Breast epithelium (tissue), 4 donors: ENCODE measurements around the gene TMEM232. TPM values are rescaled to one million over a fixed set of nuclear protein-coding genes. Genes with fewer than 3 reads are reported as not detected.

Source experiments
- DNase-seq, 2 donors: peaks; one replicate each; pipeline ENCODE4 v3.0.0-alpha.2; 2019; ENCODE audit warnings: low spot score in 2 of 2
- H3K27ac ChIP-seq, 2 donors: fragments of 200-600 bp; sonication (generic) in 1 of 2; one replicate each; pipeline ENCODE4 v1.5.1; 2016 to 2019; ENCODE audit warnings: mild to moderate bottlenecking in 1 of 2
- H3K27me3 ChIP-seq, 2 donors: fragments of 200-600 bp; sonication (generic) in 1 of 2; one replicate each; pipeline versions ENCODE4 v1.5.1 to v1.6.0; 2017 to 2019; ENCODE audit warnings: control low read depth in 1 of 2, mild to moderate bottlenecking in 1 of 2
- H3K36me3 ChIP-seq: fragments of 200-600 bp; one replicate; pipeline ENCODE4 v1.5.1; 2019
- H3K4me1 ChIP-seq, 2 donors: fragments of 200-600 bp; sonication (generic); one replicate each; pipeline ENCODE4 v1.5.1; 2016 to 2019; ENCODE audit warnings: control low read depth in 1 of 2
- H3K4me3 ChIP-seq, 3 donors: fragments of 200-600 bp; sonication (generic); 1 replicate in 2 of 3; 2 replicates in 1 of 3; pipeline ENCODE4 v1.5.1; 2016 to 2019; ENCODE audit warnings: mild to moderate bottlenecking in 3 of 3, moderate library complexity in 2 of 3
- H3K9me3 ChIP-seq, 2 donors: fragments of 200-600 bp; sonication (generic) in 1 of 2; one replicate each; pipeline ENCODE4 v1.5.1; 2016 to 2019; ENCODE audit warnings: control low read depth in 1 of 2
- POLR2A ChIP-seq: fragments of 450-650 bp; IDR thresholded peaks from one replicate; pipeline ENCODE4 v1.6.1; 2016; ENCODE audit warnings: antibody characterized with exemption, mild to moderate bottlenecking, moderate library complexity
- POLR2AphosphoS5 ChIP-seq, 3 donors: sonication (generic); formaldehyde crosslinking; IDR thresholded peaks; one replicate each; pipeline ENCODE4 v1.6.1; 2017; ENCODE audit warnings: antibody characterized with exemption in 3 of 3
- intact Hi-C: fragments of 100-400 bp; cut with DNase I; formaldehyde crosslinking; loops from one replicate; pipeline ENCODE4 v1.15.1; 2023; ENCODE audit warnings: low total_unique reads
- total RNA-seq, 3 donors: library from RNA; depleted of rRNA; stranded (reverse); fragments of >200 nt; gene quantifications; one replicate each; pipeline ENCODE4 v1.1.0, GENCODE V29; 2016
- TF ChIP-seq, protein P1 (sequence below), 3 donors: fragments of 450-650 bp; IDR thresholded peaks; one replicate each; pipeline ENCODE4 v1.5.1; 2016 to 2017; ENCODE audit warnings: antibody characterized with exemption in 3 of 3, mild to moderate bottlenecking in 3 of 3, moderate library complexity in 3 of 3

TMEM232 gene
- total RNA-seq, 3 donors from 2014 or later, result 2.0 to 6.4 (median 4.6) TPM

DNA sequence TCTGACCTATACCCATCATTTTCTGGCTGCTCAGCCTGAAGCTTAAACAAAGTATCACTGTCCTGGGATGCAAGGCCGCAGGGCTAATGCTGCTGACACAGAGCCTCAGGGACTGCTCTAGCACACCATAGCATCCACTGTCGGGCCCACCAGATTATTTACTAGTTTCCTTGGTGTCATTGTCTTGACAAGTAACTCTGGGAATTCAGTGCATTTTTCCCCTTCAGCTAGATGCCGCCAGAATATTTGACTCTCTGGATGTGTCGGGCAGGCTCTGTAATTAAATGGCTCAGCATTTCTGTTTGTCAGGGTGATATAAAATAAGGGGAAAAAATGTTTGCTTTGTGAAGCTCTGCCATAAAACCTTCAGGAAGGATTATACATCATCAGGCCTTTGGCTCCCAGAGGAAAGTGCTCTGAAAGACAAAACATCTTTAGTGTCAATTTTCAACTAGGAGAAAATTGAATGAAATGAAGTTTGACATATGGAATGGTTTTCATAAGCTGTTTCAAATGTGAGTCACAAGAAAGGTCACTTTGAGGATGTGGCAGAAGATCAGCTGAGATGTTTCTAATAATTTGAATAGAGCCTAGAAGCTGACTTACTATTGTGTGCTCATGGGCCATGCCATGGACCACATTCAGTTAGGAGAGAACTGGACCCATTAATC, 350.1 kb downstream of the TMEM232 start:
- intact Hi-C loops, result no loop called here
- Histone ChIP-seq H3K27me3 (no peaks in the 10 kb centered on the region), H3K27ac (no peak overlapping the region), H3K9me3 (no peaks in the 10 kb centered on the region), H3K36me3 (no peaks in the 10 kb centered on the region), H3K4me1 (no peaks in the 10 kb centered on the region), H3K4me3 (no peak overlapping the region)
- TF ChIP-seq, protein P1, sequence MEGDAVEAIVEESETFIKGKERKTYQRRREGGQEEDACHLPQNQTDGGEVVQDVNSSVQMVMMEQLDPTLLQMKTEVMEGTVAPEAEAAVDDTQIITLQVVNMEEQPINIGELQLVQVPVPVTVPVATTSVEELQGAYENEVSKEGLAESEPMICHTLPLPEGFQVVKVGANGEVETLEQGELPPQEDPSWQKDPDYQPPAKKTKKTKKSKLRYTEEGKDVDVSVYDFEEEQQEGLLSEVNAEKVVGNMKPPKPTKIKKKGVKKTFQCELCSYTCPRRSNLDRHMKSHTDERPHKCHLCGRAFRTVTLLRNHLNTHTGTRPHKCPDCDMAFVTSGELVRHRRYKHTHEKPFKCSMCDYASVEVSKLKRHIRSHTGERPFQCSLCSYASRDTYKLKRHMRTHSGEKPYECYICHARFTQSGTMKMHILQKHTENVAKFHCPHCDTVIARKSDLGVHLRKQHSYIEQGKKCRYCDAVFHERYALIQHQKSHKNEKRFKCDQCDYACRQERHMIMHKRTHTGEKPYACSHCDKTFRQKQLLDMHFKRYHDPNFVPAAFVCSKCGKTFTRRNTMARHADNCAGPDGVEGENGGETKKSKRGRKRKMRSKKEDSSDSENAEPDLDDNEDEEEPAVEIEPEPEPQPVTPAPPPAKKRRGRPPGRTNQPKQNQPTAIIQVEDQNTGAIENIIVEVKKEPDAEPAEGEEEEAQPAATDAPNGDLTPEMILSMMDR (IDR thresholded peaks at IDR 0.05), result no peak
- no peak for TF ChIP-seq POLR2A
- TF ChIP-seq POLR2AphosphoS5 (IDR thresholded peaks at IDR 0.05), result no peak
- DNase-seq, result no peak

DNA sequence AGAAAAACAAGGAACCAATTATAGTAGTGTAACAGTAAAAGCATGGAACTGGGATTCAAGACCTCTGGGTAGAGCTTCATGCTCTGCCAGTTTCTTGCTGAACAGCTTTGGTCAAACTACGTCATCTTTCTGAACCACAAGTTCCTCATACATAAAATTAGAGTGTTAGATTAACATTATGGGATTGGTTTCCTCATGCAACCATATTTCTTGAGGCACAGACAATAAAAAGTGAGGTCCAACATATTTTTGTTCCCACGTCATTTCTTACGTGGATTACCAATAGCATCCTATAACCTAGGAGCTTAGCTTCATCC, 354.8 kb downstream of the TMEM232 start:
- Histone ChIP-seq H3K4me1 (no peaks in the 10 kb centered on the region), H3K4me3 (no peak overlapping the region), H3K27ac (no peak overlapping the region), H3K36me3 (no peaks in the 10 kb centered on the region), H3K9me3 (no peaks in the 10 kb centered on the region), H3K27me3 (no peaks in the 10 kb centered on the region)
- TF ChIP-seq, protein P1 (IDR thresholded peaks at IDR 0.05), result no peak
- TF ChIP-seq POLR2A (no peak), POLR2AphosphoS5 (IDR thresholded peaks at IDR 0.05) (no peak)
- intact Hi-C loops, result no loop called here
- DNase-seq, result no peak

DNA sequence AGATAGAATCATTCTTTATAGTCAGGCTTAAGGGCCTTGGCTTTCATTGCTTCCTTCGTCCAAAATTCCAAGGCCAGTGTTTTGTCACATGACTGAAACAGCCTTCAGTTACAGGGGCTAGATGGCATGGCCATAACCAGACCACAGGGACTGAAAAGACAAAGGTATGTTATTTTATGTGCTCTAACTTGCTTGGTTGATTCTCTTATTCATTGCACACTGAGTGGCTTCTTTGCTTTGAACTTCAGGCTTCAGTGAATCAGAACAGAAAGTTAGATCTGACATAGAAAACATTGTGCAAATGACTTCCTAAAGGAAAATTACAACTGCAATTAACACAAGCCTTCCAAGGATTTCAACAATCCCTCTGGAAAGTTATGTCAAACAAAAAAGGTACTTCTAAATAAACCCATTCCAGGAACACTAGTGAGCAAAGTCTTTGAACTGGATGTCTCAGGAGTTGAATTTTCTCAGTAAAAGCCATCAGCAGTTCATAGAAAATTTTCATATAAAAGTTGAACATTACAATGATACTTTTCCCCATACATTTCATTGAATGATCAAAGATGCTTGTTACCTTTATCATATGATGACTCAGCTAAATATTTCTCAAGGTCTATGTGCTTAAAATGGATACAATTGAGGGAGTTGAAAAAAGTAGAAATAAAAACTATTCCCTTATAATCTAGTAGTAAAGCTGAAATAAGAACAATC, 355.3 kb downstream of the TMEM232 start:
- Histone ChIP-seq H3K4me1 (no peaks in the 10 kb centered on the region), H3K9me3 (no peaks in the 10 kb centered on the region), H3K36me3 (no peaks in the 10 kb centered on the region), H3K27ac (no peak overlapping the region), H3K4me3 (no peak overlapping the region), H3K27me3 (no peaks in the 10 kb centered on the region)
- no peak for DNase-seq
- intact Hi-C loops, result no loop called here
- TF ChIP-seq, protein P1 (IDR thresholded peaks at IDR 0.05), result no peak
- TF ChIP-seq POLR2AphosphoS5 (IDR thresholded peaks at IDR 0.05), result no peak
- no peak for TF ChIP-seq POLR2A

Other genes with a start within 250 kb of the TMEM232 start
- 10 to 100 TPM; 46.2 to 66.6 (median 56.9) TPM for gene SLC25A46, start 12.3 kb upstream of the TMEM232 start, total RNA-seq